ENCODE measurements around the gene DCLK2. TPM values are rescaled to one million over a fixed set of nuclear protein-coding genes. Genes with fewer than 3 reads are reported as not detected.

The DCLK2 gene
- total RNA-seq, 1 experiment from 2014 or later: 2.7 TPM

GRCh38 chr4:150217192-150217591 is 138.9 kb downstream of the DCLK2 start:
- no peak for TF ChIP-seq FOSL1 (IDR thresholded peaks at IDR 0.05; ENCODE audit: low read depth)
- TF ChIP-seq CTCF (IDR thresholded peaks at IDR 0.05 in 2 of 3, conservative IDR thresholded peaks at IDR 0.05 in 1 of 3; ENCODE audit: borderline replicate concordance in 1 of 3, insufficient read depth in 1 of 3, low read depth in 2 of 3, low read length in 2 of 3): no peak
- no peak for TF ChIP-seq SP1 (IDR thresholded peaks at IDR 0.05; ENCODE audit: low read depth)
- no peak for TF ChIP-seq TCF7L2 (IDR thresholded peaks at IDR 0.05; ENCODE audit: borderline replicate concordance, extremely low read depth, insufficient read depth, insufficient read length)
- H4K20me1 ChIP-seq (ENCODE audit: insufficient read depth): no peaks in the 10 kb centered on the region
- peaks cover 0 to 19% of the 10 kb centered on the region in 2 experiments; a peak in 1 of 4 replicates for H3K4me1 ChIP-seq (ENCODE audit: control insufficient read depth in 1 of 2, insufficient read depth in 2 of 2, low read length in 2 of 2)
- no peaks in the 10 kb centered on the region for H3K79me2 ChIP-seq (ENCODE audit: insufficient read depth, low read length)
- ChIA-PET POLR2A (no interaction called here), CTCF (interaction anchor here (2.0 kb wide), 1 partner anchor 8 kb away, joined by 9 read pairs; no protein-coding TSS in a partner anchor), RAD21 (ENCODE audit: low non-redundant PET in 1 of 2, low total read pairs in 2 of 2, uncharacterized antibody in 2 of 2, unreplicated experiment in 2 of 2) (no interaction called here)
- no peaks in the 10 kb centered on the region for H3K9me2 ChIP-seq (ENCODE audit: insufficient read depth)
- intact Hi-C loops (cut with micrococcal nuclease): no loop called here
- H3K4me3 ChIP-seq (replicated peaks in 1 of 2; ENCODE audit: low read depth in 1 of 2, low read length in 2 of 2): no peak overlapping the region
- DNase-seq (ENCODE audit: low read depth, low spot score): no peak
- no peaks in the 10 kb centered on the region for H3K27me3 ChIP-seq (ENCODE audit: insufficient read depth, low read length)
- no peaks in the 10 kb centered on the region for H3K9me3 ChIP-seq (ENCODE audit: control insufficient read depth in 1 of 2, insufficient read depth in 1 of 2, low read depth in 1 of 2, low read length in 2 of 2)
- H3K9ac ChIP-seq (ENCODE audit: low read length): no peak overlapping the region
- no peak overlapping the region for H2AFZ ChIP-seq (ENCODE audit: low read depth, low read length, poor library complexity, severe bottlenecking)
- no peak overlapping the region for H3K27ac ChIP-seq (ENCODE audit: low read depth, low read length)
- H3K4me2 ChIP-seq (ENCODE audit: low read length): no peak overlapping the region
- no TSS peak for BruUV-seq (replicated peaks)
- ATAC-seq: no peak
- no peaks in the 10 kb centered on the region for H3K36me3 ChIP-seq (ENCODE audit: control insufficient read depth in 1 of 2, insufficient read depth in 2 of 2, low read length in 2 of 2)

GRCh38 chr4:150217808-150218207 is 139.6 kb downstream of the DCLK2 start:
- Histone ChIP-seq H2AFZ (ENCODE audit: low read depth, low read length, poor library complexity, severe bottlenecking) (no peak overlapping the region), H4K20me1 (ENCODE audit: insufficient read depth) (no peaks in the 10 kb centered on the region), H3K36me3 (ENCODE audit: control insufficient read depth in 1 of 2, insufficient read depth in 2 of 2, low read length in 2 of 2) (no peaks in the 10 kb centered on the region), H3K79me2 (ENCODE audit: insufficient read depth, low read length) (no peaks in the 10 kb centered on the region), H3K9me2 (ENCODE audit: insufficient read depth) (no peaks in the 10 kb centered on the region), H3K4me2 (ENCODE audit: low read length) (no peak overlapping the region), H3K27me3 (ENCODE audit: insufficient read depth, low read length) (no peaks in the 10 kb centered on the region), H3K9me3 (ENCODE audit: control insufficient read depth in 1 of 2, insufficient read depth in 1 of 2, low read depth in 1 of 2, low read length in 2 of 2) (no peaks in the 10 kb centered on the region), H3K27ac (ENCODE audit: low read depth, low read length) (no peak overlapping the region), H3K9ac (ENCODE audit: low read length) (no peak overlapping the region), H3K4me1 (ENCODE audit: control insufficient read depth in 1 of 2, insufficient read depth in 2 of 2, low read length in 2 of 2) (peaks cover 0 to 16% of the 10 kb centered on the region in 2 experiments; a peak in 1 of 4 replicates), H3K4me3 (replicated peaks in 1 of 2; ENCODE audit: low read depth in 1 of 2, low read length in 2 of 2) (no peak overlapping the region)
- ChIA-PET RAD21 (ENCODE audit: low non-redundant PET in 1 of 2, low total read pairs in 2 of 2, uncharacterized antibody in 2 of 2, unreplicated experiment in 2 of 2) (no interaction called here), CTCF (interaction anchor here (2.0 kb wide), 1 partner anchor 9 kb away, joined by 9 read pairs; no protein-coding TSS in a partner anchor), POLR2A (no interaction called here)
- TF ChIP-seq ZNF274 (IDR thresholded peaks at IDR 0.05; ENCODE audit: low read depth, low read length) (no peak), ZBTB33 (IDR thresholded peaks at IDR 0.05; ENCODE audit: extremely low read depth, insufficient replicate concordance, low read length) (no peak), EGR1 (IDR thresholded peaks at IDR 0.05; ENCODE audit: low read depth) (no peak), POLR2AphosphoS5 (IDR thresholded peaks at IDR 0.05; ENCODE audit: low read depth, low read length) (no peak), MAX (IDR thresholded peaks at IDR 0.05) (no peak), SP1 (IDR thresholded peaks at IDR 0.05; ENCODE audit: low read depth) (no peak), SIN3A (IDR thresholded peaks at IDR 0.05; ENCODE audit: low read depth) (no peak), SRF (IDR thresholded peaks at IDR 0.05; ENCODE audit: low read depth) (no peak), CBX3 (IDR thresholded peaks at IDR 0.05; ENCODE audit: low read depth) (no peak)
- DNase-seq (ENCODE audit: low read depth, low spot score): no peak
- no TSS peak for BruUV-seq (replicated peaks)
- no peak for ATAC-seq
- intact Hi-C loops (cut with micrococcal nuclease): no loop called here

Measured in HCT116 (cell line).